GM18499 (cell line): ENCODE measurements around the gene SNX30.
A peak's percentile ranks its signal among the peaks of the same experiment; 100 is the strongest.

Source experiments
- ATAC-seq: cut with Tn5 transposase; IDR thresholded peaks from one replicate; pipeline ENCODE4 v1.9.1; 2021; ENCODE audit warnings: moderate number of reproducible peaks; ENCODE audit not compliant: insufficient read depth, unreplicated experiment

Gene SNX30

DNA sequence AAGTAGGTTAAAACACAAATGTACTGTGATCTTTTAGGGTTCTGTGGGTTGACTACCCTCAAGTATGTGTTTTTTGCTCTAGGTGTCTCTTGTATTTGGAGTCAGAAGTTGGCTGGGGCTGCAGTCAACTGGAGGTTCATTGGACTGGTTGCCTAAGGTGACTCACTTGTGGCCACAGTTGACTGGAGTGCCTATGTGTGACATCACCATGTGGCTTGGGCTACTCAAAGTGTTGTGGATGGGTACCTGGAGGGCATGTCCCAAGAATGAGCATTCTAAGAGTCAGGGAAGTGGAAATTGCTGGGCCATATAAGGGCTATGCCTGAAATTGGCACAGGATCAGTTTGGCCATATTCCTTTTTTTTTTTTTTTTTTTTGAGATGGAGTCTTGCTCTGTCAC is 27.4 kb downstream of the SNX30 start:
- no peak for ATAC-seq

DNA sequence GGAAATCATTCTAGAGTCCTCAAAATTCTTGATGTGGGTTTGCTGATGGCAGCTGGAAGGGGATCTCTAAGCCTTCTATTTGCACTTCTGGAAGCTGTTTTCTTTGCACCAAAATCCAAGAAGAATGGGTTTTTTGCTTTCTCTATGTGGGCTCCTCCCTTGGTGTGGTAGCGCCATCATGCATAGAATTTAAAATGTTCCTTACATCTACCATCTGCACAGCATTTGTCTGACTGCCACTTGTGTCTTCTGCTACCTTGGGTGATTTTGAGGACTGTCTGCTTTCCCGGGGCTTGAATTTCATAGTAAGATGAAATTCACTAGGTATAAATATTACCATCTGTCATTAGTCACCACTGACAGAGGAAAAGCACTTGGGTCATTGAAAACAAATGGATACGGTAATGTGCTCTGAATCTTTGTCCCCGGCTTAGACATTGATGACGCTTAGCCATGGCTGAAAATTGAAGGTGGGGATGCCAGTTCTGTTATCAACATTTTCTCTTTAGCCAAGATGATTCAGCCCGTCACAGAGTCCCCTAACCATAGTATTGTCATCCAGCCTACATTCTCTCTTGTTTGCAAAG is 30.0 kb downstream of the SNX30 start:
- no peak for ATAC-seq

DNA sequence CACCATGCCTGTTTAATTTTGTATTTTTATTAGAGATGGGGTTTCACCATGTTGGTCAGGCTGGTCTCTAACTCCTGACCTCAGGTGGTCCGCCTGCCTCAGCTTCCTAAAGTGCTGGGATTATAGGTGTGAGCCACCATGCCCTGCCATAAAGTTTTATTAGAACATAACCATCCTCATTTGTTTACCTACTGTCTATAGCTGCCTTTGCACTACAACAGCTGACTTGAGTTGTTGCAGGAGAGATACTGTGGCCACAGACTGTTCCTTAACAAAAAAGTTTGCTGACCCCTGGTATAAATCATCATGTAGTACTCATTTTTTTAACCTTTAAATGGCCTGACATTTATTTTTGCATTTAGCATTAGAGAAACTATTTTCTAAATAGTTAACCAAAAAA is 31.7 kb downstream of the SNX30 start:
- no peak for ATAC-seq

DNA sequence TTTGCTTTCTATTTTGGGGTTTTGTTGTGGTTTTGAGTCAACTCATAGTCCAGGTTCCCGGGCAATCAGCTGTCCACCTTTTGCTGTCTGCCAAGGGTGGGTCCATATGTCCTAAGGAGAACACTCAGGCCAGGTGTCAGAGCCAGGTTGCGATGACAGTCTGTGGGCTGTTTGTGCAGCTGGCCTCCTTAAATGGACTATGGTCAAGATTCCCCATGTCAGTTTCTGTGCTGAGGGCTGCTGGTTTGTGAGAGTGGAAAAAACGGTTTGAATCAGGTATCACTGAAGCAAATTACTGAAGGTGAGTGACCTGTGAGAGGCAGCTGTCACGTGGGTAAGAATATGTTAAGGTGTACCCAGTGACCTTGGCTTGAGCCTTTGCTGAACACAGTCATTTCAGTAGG is 33.0 kb downstream of the SNX30 start:
- no peak for ATAC-seq

DNA sequence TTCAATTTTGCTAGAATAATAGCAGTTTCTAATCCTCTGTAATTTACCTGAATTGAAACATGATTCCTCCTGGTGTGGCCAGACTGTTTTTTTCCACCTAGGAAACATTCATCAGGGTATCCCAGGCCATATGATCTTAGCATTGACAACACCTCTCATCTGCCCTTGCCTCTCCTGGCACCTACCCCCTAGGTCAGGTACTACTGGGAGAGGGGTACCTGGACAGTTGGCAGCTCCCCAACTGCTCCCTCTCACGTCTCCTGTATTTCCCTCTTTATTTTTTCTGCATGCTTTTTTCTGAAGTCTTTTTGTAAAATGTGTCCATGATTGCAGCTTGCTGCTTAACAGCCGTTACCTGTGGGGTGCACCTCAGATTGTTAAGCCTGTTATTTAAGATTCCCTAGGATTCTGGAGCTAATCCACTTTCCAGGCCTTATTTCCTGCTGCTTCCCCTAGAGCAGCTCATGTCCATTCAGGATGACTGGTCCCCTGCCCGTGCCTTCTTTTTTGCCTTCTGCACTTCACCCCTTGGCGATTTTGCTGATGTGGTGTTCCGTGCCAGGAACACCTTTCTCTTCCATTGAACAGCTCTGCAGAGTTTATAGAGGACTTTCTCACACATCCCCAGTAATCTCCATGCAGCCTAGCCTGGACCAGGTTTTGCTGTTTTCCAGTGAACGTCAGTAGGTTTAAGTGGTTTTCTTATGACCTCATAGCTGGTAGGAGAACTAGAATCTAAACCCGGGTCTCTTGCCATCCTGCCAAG is 33.6 kb downstream of the SNX30 start:
- no peak for ATAC-seq

DNA sequence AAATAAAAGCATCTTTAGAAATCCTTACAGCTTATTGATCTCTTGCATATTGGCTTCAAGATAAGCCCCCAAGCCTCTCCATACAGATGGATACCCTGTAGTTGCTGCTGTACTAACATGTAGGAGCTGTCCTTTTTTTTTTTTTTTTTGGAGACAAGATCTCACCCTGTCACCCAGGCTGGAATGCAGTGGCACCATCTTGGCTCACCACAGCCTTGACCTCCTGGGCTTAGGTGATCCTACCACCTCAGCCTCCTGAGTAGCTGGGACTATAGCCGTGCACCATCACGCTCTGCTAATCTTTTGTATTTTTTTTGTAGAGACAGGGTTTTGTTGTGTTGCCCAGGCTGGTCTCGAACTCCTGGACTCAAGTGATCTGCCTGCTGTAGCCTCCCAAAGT is 35.4 kb downstream of the SNX30 start:
- no peak for ATAC-seq

DNA sequence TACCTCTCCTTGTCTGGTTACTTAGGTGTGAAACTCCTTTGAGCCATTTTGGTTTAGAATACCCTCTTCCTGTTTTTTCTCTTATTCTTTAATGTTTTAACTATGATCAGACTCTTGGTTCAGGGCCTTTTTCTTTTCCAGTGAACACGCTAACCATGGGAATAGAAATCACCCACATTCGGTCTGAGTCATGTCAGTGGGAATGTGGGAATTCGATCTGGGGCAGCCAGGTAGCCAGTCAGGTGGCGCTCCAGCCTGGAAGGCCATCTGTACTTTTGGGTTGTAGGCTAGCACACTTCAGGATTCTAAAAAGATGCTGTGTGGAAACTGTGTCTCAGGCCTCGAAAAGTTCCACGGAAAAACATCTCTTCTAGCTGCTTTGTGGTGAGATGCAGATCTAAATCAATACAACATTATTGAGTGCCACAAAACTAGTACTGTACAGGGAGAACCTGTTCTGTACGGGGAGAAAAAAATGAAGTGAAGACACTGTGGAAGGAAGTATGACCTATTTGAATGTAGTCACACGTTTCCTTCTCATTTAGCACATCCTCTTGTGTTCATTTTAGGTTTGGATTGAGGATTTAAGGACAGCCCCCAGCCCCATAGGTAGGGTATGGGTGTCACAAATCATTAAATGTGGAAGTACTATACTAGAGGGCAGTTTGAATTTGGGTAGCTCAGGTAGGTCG is 36.4 kb downstream of the SNX30 start:
- ATAC-seq = no peak

DNA sequence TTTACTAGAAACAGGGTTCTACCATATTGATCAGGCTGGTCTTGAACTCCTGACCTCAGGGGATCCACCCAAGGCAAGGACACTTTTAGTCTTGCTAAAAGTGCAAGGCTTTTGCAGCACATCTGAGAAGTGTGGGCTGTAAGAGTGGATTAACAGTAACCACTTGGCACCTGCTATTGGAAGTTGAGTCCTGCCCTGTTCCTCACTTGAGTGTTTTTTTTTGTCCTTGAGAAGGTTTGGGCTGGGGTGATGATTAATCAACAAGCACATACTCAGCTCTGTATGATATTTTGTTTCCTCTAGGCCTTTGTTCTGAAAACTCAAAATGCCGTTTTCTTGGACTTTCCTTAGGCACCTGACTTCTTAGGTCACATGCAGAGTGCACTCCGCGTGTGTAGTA is 37.4 kb downstream of the SNX30 start:
- no peak for ATAC-seq

DNA sequence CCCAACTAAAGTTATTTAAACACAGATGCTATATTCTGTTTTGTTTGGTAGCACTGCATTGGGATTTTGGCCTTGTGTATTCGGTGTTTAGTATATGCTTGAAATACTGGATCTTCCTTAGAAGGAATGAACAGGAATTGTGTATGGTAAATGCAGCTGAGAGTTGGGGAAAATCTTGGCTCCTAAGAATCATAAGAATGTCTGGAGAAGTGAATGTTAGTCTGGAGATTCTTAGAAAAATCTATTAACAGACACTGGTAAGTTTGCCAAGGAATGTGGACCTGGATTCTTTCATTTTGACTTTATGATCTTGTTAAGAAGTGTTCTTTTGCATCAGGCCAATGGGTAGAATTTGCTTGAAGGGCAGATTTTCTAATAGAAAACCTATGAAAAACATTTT is 38.9 kb downstream of the SNX30 start:
- no peak for ATAC-seq

DNA sequence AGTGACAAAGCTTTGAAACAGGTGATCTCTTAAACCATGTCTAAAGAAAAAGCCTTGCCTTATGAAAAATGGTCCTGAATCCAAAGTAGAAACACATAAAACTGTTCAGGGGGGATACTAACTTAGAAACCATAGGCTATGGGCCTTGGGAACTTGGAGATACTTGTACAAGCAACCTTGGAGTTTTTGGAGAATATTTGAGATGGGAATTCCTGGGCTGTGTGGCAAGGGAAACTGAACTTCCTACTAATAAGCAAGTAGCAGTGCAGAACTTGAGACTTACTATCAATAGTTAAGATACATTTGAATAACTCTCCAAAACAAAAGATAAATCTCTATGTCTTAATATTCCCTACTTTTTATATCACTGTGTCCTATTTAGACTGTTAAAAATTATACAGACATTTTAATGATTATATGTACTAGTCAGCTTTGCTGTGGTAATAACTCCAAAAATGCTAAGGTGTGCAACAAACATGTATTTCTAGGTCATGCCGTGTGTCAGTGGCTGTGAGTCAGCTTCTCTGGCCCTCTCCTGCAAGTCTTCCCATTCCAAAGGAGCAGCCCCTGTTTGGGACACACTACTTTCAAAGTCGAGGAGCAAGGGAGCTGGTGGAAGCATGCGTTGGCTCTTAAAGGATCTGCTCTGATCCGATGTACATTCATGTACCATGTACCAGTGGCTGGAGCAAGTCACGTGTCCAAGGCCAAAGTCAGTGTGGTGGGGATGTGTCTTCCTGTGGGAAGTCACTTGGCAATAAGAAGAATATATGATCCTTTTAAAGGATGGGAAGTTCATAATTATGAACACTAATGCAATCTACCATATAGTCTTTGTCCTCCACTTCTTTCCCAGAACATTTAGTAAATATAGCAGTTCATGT is 39.6 kb downstream of the SNX30 start:
- no peak for ATAC-seq

DNA sequence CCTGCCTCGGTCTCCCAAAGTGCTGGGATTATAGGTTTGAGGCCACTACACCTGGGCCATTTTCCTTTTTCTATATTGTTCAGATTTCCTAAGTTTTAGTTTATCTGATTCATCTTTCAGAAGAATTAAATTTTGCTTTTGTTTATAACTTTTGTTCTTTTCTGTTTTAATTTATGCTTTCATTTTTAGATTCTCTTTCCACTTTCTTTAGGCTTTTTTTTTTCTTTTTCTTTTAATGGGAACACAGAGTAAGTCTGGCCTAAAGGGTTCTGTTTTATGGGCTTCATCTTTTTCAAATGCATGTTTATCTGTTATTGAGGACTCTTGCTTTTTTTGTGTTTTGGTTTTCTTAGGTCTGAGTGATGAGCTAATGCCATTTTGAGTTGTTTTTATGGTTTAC is 42.1 kb downstream of the SNX30 start:
- ATAC-seq = no peak

DNA sequence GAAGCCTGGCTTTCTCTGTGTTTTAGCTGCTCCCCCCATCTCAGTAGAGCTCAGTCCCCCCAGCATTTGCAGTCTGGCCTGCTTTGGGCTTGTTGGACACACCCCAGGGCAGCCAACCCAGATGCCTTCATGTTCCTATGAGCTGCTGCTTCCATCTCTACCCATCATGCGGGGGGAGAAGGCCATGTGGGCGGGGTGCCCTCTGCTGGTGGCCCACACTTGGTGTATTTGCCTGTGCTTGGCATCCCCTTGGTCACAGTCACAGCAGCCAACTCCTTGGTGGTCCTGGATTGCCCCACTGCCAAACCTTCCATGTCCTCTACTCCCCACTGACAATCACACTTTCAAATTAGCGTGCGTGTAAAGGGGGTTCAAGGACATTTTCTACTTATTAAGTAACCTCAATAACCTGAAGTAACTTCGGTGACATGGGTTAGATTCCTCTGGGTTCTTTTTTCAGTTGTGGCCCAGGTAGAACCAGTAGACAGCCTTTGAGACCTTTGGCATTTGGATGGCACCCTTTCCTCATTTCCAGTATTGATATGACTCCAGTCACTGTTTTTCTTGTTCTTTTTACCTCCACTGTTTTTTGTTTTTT is 42.8 kb downstream of the SNX30 start:
- ATAC-seq = no peak

DNA sequence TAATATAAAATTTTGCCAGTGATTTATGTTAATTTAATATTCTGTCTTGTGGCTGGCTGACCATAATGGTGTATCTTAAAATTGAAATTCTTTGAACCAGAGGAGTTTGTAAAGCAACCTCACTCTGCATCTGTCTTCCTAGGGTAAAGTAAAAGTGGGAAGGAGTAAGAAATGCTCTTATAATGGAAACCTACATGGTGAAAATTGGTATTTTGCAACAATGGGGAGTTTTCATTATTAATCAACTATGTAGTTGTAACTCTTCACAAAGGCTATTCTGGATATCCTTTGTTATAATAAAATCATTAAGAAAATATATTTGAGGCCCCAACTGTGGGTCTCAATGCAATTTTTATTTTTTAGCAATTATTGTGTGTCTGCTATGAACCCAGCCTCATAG is 44.2 kb downstream of the SNX30 start:
- no peak for ATAC-seq

DNA sequence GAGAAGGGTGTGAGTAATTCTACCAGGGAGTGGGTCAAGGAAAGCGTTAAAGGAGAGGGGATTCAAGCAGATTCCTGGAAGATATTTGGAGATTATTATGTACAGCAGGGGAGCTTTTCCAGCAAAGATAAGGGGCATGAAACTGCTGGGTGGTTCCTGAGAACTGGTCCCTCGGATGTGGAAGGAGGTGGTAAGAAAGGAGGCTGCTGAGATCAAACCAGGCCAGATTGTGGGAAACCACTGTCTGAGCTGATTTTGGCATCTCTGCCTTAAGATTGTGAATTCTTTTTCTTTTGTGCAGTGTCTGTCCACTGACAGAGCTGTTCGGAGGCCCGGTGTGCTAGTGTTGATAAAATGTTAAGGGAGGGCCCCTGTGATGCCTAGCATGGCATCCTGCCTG is 45.4 kb downstream of the SNX30 start:
- ATAC-seq = no peak

DNA sequence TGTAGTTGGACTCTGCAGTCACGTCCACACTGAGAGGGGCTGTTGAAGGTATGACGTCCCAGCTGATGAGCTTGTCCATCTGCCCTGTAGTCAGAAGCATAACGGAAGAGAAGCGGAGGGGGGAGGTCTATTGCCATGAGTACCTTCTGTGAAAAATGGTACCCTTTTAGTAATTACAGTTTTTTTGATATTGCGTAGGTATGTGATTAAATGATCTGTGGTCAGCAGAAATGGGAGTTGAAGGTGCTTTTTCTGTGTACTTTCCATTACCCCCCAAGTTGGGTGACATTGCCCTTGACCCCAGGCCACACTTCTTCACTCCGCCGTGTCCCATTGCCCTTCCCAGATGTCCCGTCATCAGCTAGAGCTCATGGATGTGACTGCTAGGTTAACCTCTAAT is 45.9 kb downstream of the SNX30 start:
- ATAC-seq = no peak

DNA sequence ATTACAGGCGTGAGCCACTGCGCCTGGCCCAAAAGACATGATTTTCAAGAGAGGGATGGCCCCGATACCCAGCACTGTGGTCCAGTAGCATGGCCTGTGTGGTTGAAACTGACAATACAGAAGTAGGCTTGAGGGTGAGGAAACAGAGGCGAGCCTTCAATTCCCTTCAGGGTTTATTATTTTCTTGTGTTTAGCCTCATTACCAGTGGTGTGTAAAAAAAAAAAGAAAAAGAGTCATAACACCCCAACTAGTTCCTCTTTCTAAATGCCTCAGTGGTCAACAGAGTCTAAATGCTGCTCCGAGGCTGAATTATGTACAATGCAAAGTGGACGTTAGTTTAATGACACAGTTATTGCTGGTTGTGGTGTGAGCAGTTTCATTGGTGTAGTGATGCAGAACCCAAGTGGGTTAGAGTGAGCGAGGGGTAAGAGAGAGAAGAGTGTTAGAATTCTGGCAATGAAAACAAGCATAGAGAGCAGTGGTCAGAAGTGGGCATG is 58.8 kb downstream of the SNX30 start:
- peak; percentile 97 for ATAC-seq

DNA sequence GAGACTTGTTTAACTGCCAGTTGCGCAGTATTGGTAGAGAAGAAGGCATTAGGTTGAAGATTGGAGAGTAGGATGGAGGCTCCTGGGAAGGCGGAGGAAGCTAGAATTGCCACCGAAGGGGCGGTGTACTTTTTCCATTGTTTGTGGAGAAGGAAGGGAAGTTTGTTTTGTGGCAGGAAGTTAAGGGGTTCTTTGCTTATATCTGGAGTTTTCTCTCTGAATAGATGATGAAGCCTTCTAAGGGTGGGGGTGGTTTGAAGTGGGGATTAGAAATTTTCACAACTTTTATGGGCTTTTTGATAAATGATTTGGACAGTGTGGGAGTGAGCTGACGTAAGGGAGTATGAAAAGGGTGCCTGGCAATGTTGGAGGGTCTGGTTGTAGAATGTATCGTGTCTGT is 59.3 kb downstream of the SNX30 start:
- ATAC-seq = no peak

DNA sequence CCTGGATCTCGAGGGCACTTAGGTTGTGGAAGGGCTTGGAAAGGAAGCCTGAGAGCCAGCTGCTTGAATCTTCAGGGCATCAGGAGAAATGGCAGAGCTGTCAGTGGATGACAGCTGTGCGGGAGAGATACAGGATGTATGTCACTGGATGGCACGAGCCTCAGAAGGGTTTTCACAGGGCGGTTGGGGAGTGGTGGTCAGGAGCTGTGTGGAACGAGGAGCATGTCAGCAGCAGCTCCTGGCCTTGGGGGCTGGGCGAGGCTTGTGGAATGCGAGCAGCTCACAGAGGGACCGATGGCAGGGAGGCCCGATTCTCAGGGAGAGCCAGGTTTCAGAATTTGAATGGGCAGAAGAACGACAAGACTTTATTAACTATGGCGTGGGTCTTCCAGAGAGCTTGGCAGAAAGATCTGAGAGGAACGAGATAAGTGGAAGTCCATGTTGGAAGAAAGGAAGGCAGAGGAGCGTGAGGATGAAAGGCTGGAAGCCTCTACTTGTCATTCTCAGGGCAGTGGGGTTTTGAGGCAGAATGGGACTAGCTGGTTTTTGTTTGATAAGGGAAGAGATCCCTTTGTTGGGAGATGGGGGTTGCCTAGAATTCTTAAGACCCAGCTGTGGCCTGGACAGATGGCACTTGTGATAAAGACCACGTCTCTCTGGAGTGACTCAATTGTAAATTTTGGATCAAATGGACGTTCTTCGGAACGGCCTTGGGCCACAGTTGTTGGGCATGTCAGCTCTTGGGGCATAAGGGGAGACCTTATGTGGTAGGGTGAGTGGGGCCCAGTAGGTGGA is 60.3 kb downstream of the SNX30 start:
- no peak for ATAC-seq

DNA sequence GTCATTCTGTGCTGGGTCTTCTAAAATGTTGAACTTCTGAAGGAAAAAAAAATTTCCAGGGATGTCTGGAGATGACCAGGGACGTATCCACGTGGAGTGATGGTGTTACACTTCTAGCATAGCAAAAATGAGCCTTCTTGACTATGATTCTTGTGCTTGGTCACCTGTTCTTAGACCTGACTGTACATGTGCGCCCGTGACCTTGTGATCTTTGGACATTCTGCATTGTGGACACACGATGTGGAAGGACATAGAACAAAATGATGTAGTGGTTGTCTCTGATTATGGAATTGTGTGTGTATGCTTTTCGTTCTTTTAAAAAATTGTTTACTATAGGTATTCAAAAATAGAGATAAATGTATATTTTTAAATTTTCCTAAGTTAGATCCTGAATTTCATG is 61.0 kb downstream of the SNX30 start:
- no peak for ATAC-seq
